OCI-LY3 (cell line): ENCODE results near the gene DEPDC5.

Source experiments
- H2AFZ ChIP-seq: fragments of 200-600, 300-600 bp; shearing (Covaris generic); 2 replicates; pipeline ENCODE4 v1.6.0; 2014; ENCODE audit warnings: antibody characterized with exemption, low read depth, low read length
- H3K27ac ChIP-seq: fragments of 200-600, 300-600 bp; sonication (generic); 2 replicates; pipeline ENCODE4 v1.5.1; 2014; ENCODE audit warnings: mild to moderate bottlenecking, low read length, moderate library complexity, mixed read lengths
- H3K27me3 ChIP-seq: fragments of 200-600, 300-600 bp; sonication (generic); 2 replicates; pipeline ENCODE4 v1.6.1; 2014; ENCODE audit warnings: low read depth, low read length, mixed read lengths
- H3K36me3 ChIP-seq: fragments of 200-600, 300-600 bp; sonication (generic); replicated peaks from 2 replicates; pipeline ENCODE3; 2014; ENCODE audit warnings: low read depth, low read length, mixed read lengths
- H3K4me1 ChIP-seq: fragments of 300-600, 200-600 bp; sonication (generic); 2 replicates; pipeline ENCODE4 v1.6.1; 2014; ENCODE audit warnings: low read length, mixed read lengths
- H3K4me2 ChIP-seq: fragments of 200-600, 300-600 bp; sonication (generic); 2 replicates; pipeline ENCODE4 v1.6.1; 2014; ENCODE audit warnings: low read length, mixed read lengths
- H3K4me3 ChIP-seq: fragments of 300-600, 200-600 bp; sonication (generic); 2 replicates; pipeline ENCODE4 v1.5.1; 2014; ENCODE audit warnings: antibody characterized with exemption, mild to moderate bottlenecking, low read length, moderate library complexity
- H3K79me2 ChIP-seq: fragments of 300-600, 200-600 bp; shearing (Covaris generic); 2 replicates; pipeline ENCODE4 v1.6.1; 2014; ENCODE audit warnings: mild to moderate bottlenecking, low read length, mixed read lengths
- H3K9ac ChIP-seq: fragments of 300-600, 200-600 bp; shearing (Covaris generic); 2 replicates; pipeline ENCODE4 v1.6.0; 2014; ENCODE audit warnings: mild to moderate bottlenecking, low read length, moderate library complexity
- H3K9me3 ChIP-seq: fragments of 200-600, 300-600 bp; shearing (Covaris generic); 2 replicates; pipeline ENCODE4 v1.6.1; 2014; ENCODE audit warnings: low read length, mixed read lengths; ENCODE audit not compliant: insufficient read depth
- H4K20me1 ChIP-seq: fragments of 200-600, 300-600 bp; sonication (generic); 2 replicates; pipeline ENCODE4 v1.6.1; 2016; ENCODE audit warnings: low read length, mixed read lengths; ENCODE audit not compliant: insufficient read depth
- CTCF ChIP-seq: fragments of 200-600, 300-600 bp; sonication (generic); IDR thresholded peaks from 2 replicates; pipeline ENCODE4 v1.5.1; 2014; ENCODE audit warnings: antibody characterized with exemption, low read length, low read depth
- EZH2phosphoT487 ChIP-seq: fragments of 200-600 bp; shearing (Covaris generic); IDR thresholded peaks from 2 replicates; pipeline ENCODE4 v1.6.1; 2018; ENCODE audit warnings: antibody characterized with exemption, mixed run types, low read depth

Gene DEPDC5

GRCh38 chr22:31829505-31829904 is 75.7 kb downstream of the DEPDC5 start:
- H3K27me3 ChIP-seq = no peaks in the 10 kb centered on the region
- no peak overlapping the region for H2AFZ ChIP-seq
- no peaks in the 10 kb centered on the region for H3K9me3 ChIP-seq
- peaks cover 25% of the 10 kb centered on the region for H3K36me3 ChIP-seq
- no peak for TF ChIP-seq EZH2phosphoT487
- no peak for TF ChIP-seq CTCF
- no peak overlapping the region for H3K4me2 ChIP-seq
- no peak overlapping the region for H3K4me3 ChIP-seq
- peaks cover 6% of the 10 kb centered on the region for H3K4me1 ChIP-seq
- no peaks in the 10 kb centered on the region for H4K20me1 ChIP-seq
- no peaks in the 10 kb centered on the region for H3K79me2 ChIP-seq
- no peak overlapping the region for H3K27ac ChIP-seq
- H3K9ac ChIP-seq = no peak overlapping the region

- Histone ChIP-seq H3K4me2 (no peak overlapping the region), H3K79me2 (no peaks in the 10 kb centered on the region), H3K27me3 (no peaks in the 10 kb centered on the region), H3K4me3 (no peak overlapping the region), H3K9me3 (no peaks in the 10 kb centered on the region), H3K36me3 (peaks cover 30% of the 10 kb centered on the region), H3K27ac (no peak overlapping the region), H2AFZ (no peak overlapping the region), H3K9ac (no peak overlapping the region), H3K4me1 (peaks cover 6% of the 10 kb centered on the region), H4K20me1 (no peaks in the 10 kb centered on the region)
- TF ChIP-seq CTCF = no peak
- TF ChIP-seq EZH2phosphoT487 = no peak
Observed at GRCh38 chr22:31830721-31831070, 76.9 kb downstream of the DEPDC5 start.

- Histone ChIP-seq H3K4me2 (no peak overlapping the region), H3K9me3 (no peaks in the 10 kb centered on the region), H3K27me3 (no peaks in the 10 kb centered on the region), H3K4me3 (no peak overlapping the region), H3K9ac (no peak overlapping the region), H4K20me1 (no peaks in the 10 kb centered on the region), H3K79me2 (no peaks in the 10 kb centered on the region), H3K36me3 (peaks cover 19% of the 10 kb centered on the region), H3K4me1 (peaks cover 6% of the 10 kb centered on the region), H2AFZ (no peak overlapping the region), H3K27ac (no peak overlapping the region)
- TF ChIP-seq CTCF (no peak), EZH2phosphoT487 (no peak)
Observed at GRCh38 chr22:31833930-31834329, 80.1 kb downstream of the DEPDC5 start.

DNA sequence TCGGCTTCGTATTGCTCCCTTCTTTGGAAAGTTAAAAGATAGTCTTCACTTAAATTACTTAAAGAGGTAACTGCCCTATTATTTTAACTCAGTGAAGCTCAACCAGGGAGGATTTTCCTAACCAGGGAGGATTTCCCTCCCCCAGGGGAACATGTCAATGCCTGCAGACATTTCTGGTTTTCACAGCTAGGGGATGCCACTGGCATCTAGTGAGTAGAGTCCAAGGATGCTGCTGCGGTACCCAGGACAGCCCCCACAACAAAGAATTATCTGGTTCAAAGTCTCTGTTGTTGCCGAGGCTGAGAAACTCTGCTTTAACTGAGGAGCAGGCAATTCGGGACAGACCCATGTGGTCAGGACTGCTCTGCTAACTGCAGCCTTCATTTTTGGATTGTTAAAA is 82.2 kb downstream of the DEPDC5 start:
- Histone ChIP-seq H3K79me2 (no peaks in the 10 kb centered on the region), H3K27ac (no peak overlapping the region), H3K27me3 (no peaks in the 10 kb centered on the region), H3K9ac (no peak overlapping the region), H3K4me2 (no peak overlapping the region), H2AFZ (no peak overlapping the region), H3K36me3 (peaks cover 16% of the 10 kb centered on the region), H3K4me1 (no peaks in the 10 kb centered on the region), H3K9me3 (no peaks in the 10 kb centered on the region), H3K4me3 (no peak overlapping the region), H4K20me1 (no peaks in the 10 kb centered on the region)
- TF ChIP-seq EZH2phosphoT487 = no peak
- TF ChIP-seq CTCF = no peak
